Colonic mucosa (tissue), 4 donors: Measurements from ENCODE around the gene SPRY2. TPM values are rescaled to one million over a fixed set of nuclear protein-coding genes. Genes with fewer than 3 reads are reported as not detected.

Experiments used
- DNase-seq: peaks from one replicate; pipeline ENCODE4 v3.0.0-alpha.2; 2020
- H3K27ac ChIP-seq: fragments of 200-600 bp; one replicate; pipeline ENCODE4 v1.8.0; 2021
- H3K27me3 ChIP-seq: fragments of 200-600 bp; one replicate; pipeline ENCODE4 v1.8.0; 2021
- H3K36me3 ChIP-seq: fragments of 200-600 bp; one replicate; pipeline ENCODE4 v1.8.0; 2021
- H3K4me1 ChIP-seq: fragments of 200-600 bp; one replicate; pipeline ENCODE4 v1.8.0; 2021; ENCODE audit warnings: mild to moderate bottlenecking
- H3K4me3 ChIP-seq: fragments of 200-600 bp; one replicate; pipeline ENCODE4 v1.8.0; 2021
- H3K9ac ChIP-seq, 2 donors: one replicate each; pipeline ENCODE4 v1.7.0; 2013; ENCODE audit warnings: control low read depth in 2 of 2, low read depth in 2 of 2, low read length in 2 of 2
- H3K9me3 ChIP-seq: fragments of 200-600 bp; one replicate; pipeline ENCODE4 v1.8.0; 2021
- intact Hi-C: fragments of 100-400 bp; cut with DNase I; formaldehyde crosslinking; loops from one replicate; pipeline ENCODE4 v1.14.1; 2022
- total RNA-seq, 2 donors: library from RNA; stranded (reverse); fragmentation: NEBNext Ultra II Directional in 1 of 2; extraction: Animal tissue kit (Norgen Biotek cat#: 25700) in 1 of 2; gene quantifications; one replicate each; pipeline ENCODE4 v1.2.1, GENCODE V29; 2021
- TF ChIP-seq, protein P1 (sequence below): fragments of 200-600 bp; IDR thresholded peaks from one replicate; pipeline ENCODE4 v1.8.0; 2022; ENCODE audit warnings: antibody characterized with exemption, mild to moderate bottlenecking
- donor health status: healthy.
- donor health status: DM: no; HTN: no; CAD: no.
- donor health status: DM: no; HTN: no; CAD: no.

Gene SPRY2
- total RNA-seq, 2 donors from 2014 or later: 27.9 to 83.3 TPM

DNA sequence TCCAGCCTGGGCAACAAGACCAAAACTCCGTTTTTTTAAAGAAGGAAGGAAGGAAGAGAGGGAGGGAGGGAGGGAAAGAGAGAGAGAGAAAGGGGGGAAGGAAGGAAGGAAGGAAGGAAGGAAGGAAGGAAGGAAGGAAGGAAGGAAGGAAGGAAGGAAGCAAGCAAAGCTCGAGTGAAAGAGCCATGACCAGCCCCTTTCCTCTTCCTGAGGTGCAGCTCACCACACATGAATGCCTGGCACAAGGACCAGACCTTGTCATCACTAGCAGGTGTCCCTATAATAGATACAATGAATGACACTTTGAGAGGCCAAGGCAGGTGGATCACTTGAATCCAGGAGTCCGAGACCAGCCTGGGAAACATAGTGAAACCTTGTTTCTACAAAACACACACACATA, 31.0 kb downstream of the SPRY2 start:
- TF ChIP-seq, protein P1, sequence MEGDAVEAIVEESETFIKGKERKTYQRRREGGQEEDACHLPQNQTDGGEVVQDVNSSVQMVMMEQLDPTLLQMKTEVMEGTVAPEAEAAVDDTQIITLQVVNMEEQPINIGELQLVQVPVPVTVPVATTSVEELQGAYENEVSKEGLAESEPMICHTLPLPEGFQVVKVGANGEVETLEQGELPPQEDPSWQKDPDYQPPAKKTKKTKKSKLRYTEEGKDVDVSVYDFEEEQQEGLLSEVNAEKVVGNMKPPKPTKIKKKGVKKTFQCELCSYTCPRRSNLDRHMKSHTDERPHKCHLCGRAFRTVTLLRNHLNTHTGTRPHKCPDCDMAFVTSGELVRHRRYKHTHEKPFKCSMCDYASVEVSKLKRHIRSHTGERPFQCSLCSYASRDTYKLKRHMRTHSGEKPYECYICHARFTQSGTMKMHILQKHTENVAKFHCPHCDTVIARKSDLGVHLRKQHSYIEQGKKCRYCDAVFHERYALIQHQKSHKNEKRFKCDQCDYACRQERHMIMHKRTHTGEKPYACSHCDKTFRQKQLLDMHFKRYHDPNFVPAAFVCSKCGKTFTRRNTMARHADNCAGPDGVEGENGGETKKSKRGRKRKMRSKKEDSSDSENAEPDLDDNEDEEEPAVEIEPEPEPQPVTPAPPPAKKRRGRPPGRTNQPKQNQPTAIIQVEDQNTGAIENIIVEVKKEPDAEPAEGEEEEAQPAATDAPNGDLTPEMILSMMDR: no peak
- Histone ChIP-seq H3K27ac (no peak overlapping the region), H3K9ac (no peak overlapping the region), H3K36me3 (no peaks in the 10 kb centered on the region), H3K27me3 (no peaks in the 10 kb centered on the region), H3K9me3 (no peaks in the 10 kb centered on the region), H3K4me3 (no peak overlapping the region), H3K4me1 (no peaks in the 10 kb centered on the region)
- intact Hi-C loops: no loop called here
- no peak for DNase-seq

DNA sequence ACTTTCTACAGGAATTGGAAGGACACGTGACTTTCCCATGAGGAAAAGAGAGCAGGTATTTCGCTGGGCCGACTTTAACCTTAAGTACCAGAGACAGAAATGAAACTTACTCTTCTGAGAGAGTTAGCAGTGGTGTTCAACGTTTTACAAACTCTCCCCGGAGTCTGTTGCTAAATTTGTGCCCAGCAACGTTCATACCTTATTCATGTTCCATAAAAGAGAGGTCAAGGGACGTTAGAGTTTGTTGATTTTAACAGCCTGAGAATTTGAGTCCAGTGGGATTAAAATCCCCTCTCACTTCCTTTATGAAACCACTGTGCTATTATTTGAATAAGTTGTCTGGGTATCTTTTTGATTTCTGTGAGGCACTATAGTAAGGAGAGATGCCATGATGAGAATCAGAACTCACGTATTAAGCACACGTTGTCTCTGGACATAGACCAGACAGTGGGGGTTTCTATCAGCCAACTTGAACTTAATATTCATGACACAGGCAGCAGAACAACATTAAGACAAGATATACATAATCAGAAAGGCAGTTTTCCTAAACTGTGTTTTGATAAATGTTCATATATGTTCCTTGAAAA, 33.4 kb downstream of the SPRY2 start:
- Histone ChIP-seq H3K9me3 (no peaks in the 10 kb centered on the region), H3K9ac (no peak overlapping the region), H3K4me1 (no peaks in the 10 kb centered on the region), H3K27me3 (no peaks in the 10 kb centered on the region), H3K27ac (no peak overlapping the region), H3K4me3 (no peak overlapping the region), H3K36me3 (no peaks in the 10 kb centered on the region)
- no peak for DNase-seq
- TF ChIP-seq, protein P1: no peak
- intact Hi-C loops: no loop called here

- H3K9me3 ChIP-seq: no peaks in the 10 kb centered on the region
- no peak overlapping the region for H3K9ac ChIP-seq
- TF ChIP-seq, protein P1: no peak
- no peaks in the 10 kb centered on the region for H3K27me3 ChIP-seq
- intact Hi-C loops: no loop called here
- no peaks in the 10 kb centered on the region for H3K36me3 ChIP-seq
- H3K27ac ChIP-seq: no peak overlapping the region
- no peaks in the 10 kb centered on the region for H3K4me1 ChIP-seq
- DNase-seq: no peak
- H3K4me3 ChIP-seq: no peak overlapping the region
Observed at GRCh38 chr13:80306337-80306972, 34.5 kb downstream of the SPRY2 start.

DNA sequence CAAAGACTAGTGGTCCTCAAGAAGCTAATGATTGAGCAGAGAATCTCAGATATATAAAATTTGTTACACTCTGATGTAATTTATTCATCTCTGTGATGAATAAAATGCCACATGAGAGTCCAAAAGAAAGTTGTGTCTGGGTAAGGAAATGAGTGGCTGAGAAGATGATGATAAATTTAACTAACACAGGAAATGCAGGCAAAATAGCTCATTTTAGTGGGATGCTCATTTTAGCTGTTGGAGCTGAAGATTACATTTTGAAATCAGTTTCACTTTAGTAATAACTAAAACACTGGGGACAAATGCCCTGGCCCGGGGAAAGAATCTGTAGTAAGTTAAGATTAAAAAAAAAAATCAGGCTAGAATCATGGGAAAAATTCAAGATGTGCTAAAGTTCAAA, 35.2 kb downstream of the SPRY2 start:
- no peak for DNase-seq
- Histone ChIP-seq H3K9me3 (no peaks in the 10 kb centered on the region), H3K4me1 (no peaks in the 10 kb centered on the region), H3K36me3 (no peaks in the 10 kb centered on the region), H3K4me3 (no peak overlapping the region), H3K27me3 (no peaks in the 10 kb centered on the region), H3K9ac (no peak overlapping the region), H3K27ac (no peak overlapping the region)
- intact Hi-C loops: no loop called here
- TF ChIP-seq, protein P1: no peak

DNA sequence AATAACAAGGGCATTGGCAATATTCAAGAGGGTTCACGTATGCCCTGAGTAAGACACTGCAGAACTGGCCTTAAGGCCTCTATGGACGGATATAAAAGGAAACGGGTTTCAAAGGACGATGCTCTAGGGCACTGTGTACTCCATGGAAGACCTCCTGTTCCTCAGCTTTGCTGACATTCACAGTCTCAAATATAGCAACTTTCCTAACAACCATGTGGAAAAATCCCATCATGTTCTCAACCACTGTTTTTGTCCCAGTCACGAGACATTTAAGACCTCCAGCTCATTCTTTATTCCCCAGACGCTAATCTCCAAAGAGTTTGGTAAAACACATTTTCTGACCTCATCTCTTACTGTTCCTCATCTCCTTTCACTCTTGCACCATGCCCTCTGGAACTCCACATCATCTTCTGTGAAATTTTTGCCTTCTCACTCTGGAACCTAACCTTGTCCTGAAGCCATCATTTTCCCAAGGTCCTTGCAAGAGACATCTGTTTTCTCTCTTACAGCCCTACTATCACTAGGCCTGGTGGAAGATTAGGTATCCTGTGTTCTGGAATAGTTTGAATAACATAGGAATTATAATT, 37.6 kb downstream of the SPRY2 start:
- intact Hi-C loops: no loop called here
- TF ChIP-seq, protein P1: no peak
- no peak for DNase-seq
- H3K9me3 ChIP-seq: no peaks in the 10 kb centered on the region
- no peak overlapping the region for H3K27ac ChIP-seq
- no peaks in the 10 kb centered on the region for H3K36me3 ChIP-seq
- H3K4me3 ChIP-seq: no peak overlapping the region
- no peaks in the 10 kb centered on the region for H3K4me1 ChIP-seq
- no peaks in the 10 kb centered on the region for H3K27me3 ChIP-seq
- H3K9ac ChIP-seq: no peak overlapping the region
